ENCODE data around the gene DYNC2I2.

The DYNC2I2 gene

GRCh38 chr9:128636024-128636390 is 20.6 kb downstream of the DYNC2I2 start:
- no peak for DNase-seq (ENCODE audit: low read depth)

GRCh38 chr9:128635266-128636023 is 21.2 kb downstream of the DYNC2I2 start:
- DNase-seq (ENCODE audit: low read depth): no peak

GRCh38 chr9:128634651-128635262 is 21.9 kb downstream of the DYNC2I2 start:
- DNase-seq (ENCODE audit: low read depth): no peak

- no peak for DNase-seq (ENCODE audit: low read depth)
Observed at GRCh38 chr9:128634111-128634510, 22.5 kb downstream of the DYNC2I2 start.

GRCh38 chr9:128633601-128634000 is 23.0 kb downstream of the DYNC2I2 start:
- DNase-seq (ENCODE audit: low read depth): no peak

GRCh38 chr9:128633057-128633456 is 23.6 kb downstream of the DYNC2I2 start:
- no peak for DNase-seq (ENCODE audit: low read depth)

GRCh38 chr9:128632486-128632885 is 24.2 kb downstream of the DYNC2I2 start:
- DNase-seq (ENCODE audit: low read depth): no peak

- no peak for DNase-seq (ENCODE audit: low read depth)
Observed at GRCh38 chr9:128632066-128632465, 24.6 kb downstream of the DYNC2I2 start.

GRCh38 chr9:128631636-128632035 is 25.0 kb downstream of the DYNC2I2 start:
- no peak for DNase-seq (ENCODE audit: low read depth)

- no peak for DNase-seq (ENCODE audit: low read depth)
Observed at GRCh38 chr9:128629852-128630545, 26.6 kb downstream of the DYNC2I2 start.

- DNase-seq (ENCODE audit: low read depth): no peak
Observed at GRCh38 chr9:128629136-128629535, 27.5 kb downstream of the DYNC2I2 start.

GRCh38 chr9:128628471-128629048 is 28.1 kb downstream of the DYNC2I2 start:
- DNase-seq (ENCODE audit: low read depth): no peak

GRCh38 chr9:128627906-128628305 is 28.7 kb downstream of the DYNC2I2 start:
- no peak for DNase-seq (ENCODE audit: low read depth)

- no peak for DNase-seq (ENCODE audit: low read depth)
Observed at GRCh38 chr9:128627127-128627715, 29.4 kb downstream of the DYNC2I2 start.

- no peak for DNase-seq (ENCODE audit: low read depth)
Observed at GRCh38 chr9:128626181-128626580, 30.5 kb downstream of the DYNC2I2 start.

GRCh38 chr9:128625391-128626146 is 31.1 kb downstream of the DYNC2I2 start:
- no peak for DNase-seq (ENCODE audit: low read depth)

- DNase-seq (ENCODE audit: low read depth): no peak
Observed at GRCh38 chr9:128624566-128624965, 32.1 kb downstream of the DYNC2I2 start.

GRCh38 chr9:128621730-128622455 is 34.8 kb downstream of the DYNC2I2 start:
- no peak for DNase-seq (ENCODE audit: low read depth)

- no peak for DNase-seq (ENCODE audit: low read depth)
Observed at GRCh38 chr9:128619779-128620178, 36.9 kb downstream of the DYNC2I2 start.

GRCh38 chr9:128619127-128619526 is 37.5 kb downstream of the DYNC2I2 start:
- DNase-seq (ENCODE audit: low read depth): no peak

- DNase-seq (ENCODE audit: low read depth): no peak
Observed at GRCh38 chr9:128617943-128618342, 38.7 kb downstream of the DYNC2I2 start.
